SKM-1 (cell line): ENCODE results near the gene SRP14.

Experiments used
- DNase-seq: peaks from one replicate; lab custom pipeline; 2025; ENCODE audit not compliant: unreplicated experiment; lab: John Stamatoyannopoulos, UW

SRP14 gene

GRCh38 chr15:40069178-40070165 is 30.5 kb upstream of the SRP14 start:
- DNase-seq: no peak

- DNase-seq: no peak
Observed at GRCh38 chr15:40067921-40068624, 29.1 kb upstream of the SRP14 start.

GRCh38 chr15:40066589-40066988 is 27.6 kb upstream of the SRP14 start:
- no peak for DNase-seq

GRCh38 chr15:40065166-40065565 is 26.2 kb upstream of the SRP14 start:
- no peak for DNase-seq

GRCh38 chr15:40064231-40064894 is 25.4 kb upstream of the SRP14 start:
- no peak for DNase-seq

GRCh38 chr15:40063563-40064011 is 24.6 kb upstream of the SRP14 start:
- no peak for DNase-seq

- no peak for DNase-seq
Observed at GRCh38 chr15:40062816-40063562, 24.0 kb upstream of the SRP14 start.

GRCh38 chr15:40061212-40061901 is 22.4 kb upstream of the SRP14 start:
- no peak for DNase-seq

- DNase-seq: no peak
Observed at GRCh38 chr15:40060236-40060961, 21.4 kb upstream of the SRP14 start.

GRCh38 chr15:40059821-40060220 is 20.8 kb upstream of the SRP14 start:
- no peak for DNase-seq

- DNase-seq: no peak
Observed at GRCh38 chr15:40058476-40059140, 19.6 kb upstream of the SRP14 start.

GRCh38 chr15:40055576-40056293 is 16.8 kb upstream of the SRP14 start:
- DNase-seq: no peak

- peak; percentile 14 for DNase-seq
Observed at GRCh38 chr15:40054855-40055575, 16.0 kb upstream of the SRP14 start.

- DNase-seq: no peak
Observed at GRCh38 chr15:40054605-40054854, 15.5 kb upstream of the SRP14 start.

- no peak for DNase-seq
Observed at GRCh38 chr15:40053831-40054604, 15.0 kb upstream of the SRP14 start.

- no peak for DNase-seq
Observed at GRCh38 chr15:40053079-40053830, 14.3 kb upstream of the SRP14 start.

- DNase-seq: no peak
Observed at GRCh38 chr15:40052604-40053003, 13.6 kb upstream of the SRP14 start.
